Stimulated activated memory B cell treated with anti-CD40 and anti-IgM and Interleukin-4, amounts not matched to agents 10 μg/mL and 1 μg/mL and 100 μg/mL, for 72 hours (primary cell): ENCODE measurements around the gene CCNA2.
A peak's percentile ranks its signal among the peaks of the same experiment; 100 is the strongest.

Experiments used
- ATAC-seq: fragments of 150-1000 bp; cut with Tn5 transposase; 2 replicates; pipeline ENCODE4 v1.10.0; 2021
- H3K27ac Mint-ChIP-seq: one replicate; pipeline ENCODE4 v1.8.0; 2022; ENCODE audit warnings: mild to moderate bottlenecking, mixed read lengths
- H3K27me3 Mint-ChIP-seq: one replicate; pipeline ENCODE4 v1.8.0; 2022; ENCODE audit warnings: mixed read lengths
- H3K36me3 Mint-ChIP-seq: one replicate; pipeline ENCODE4 v1.8.0; 2022; ENCODE audit warnings: mixed read lengths
- H3K4me1 Mint-ChIP-seq: one replicate; pipeline ENCODE4 v1.8.0; 2022; ENCODE audit warnings: mixed read lengths
- H3K4me3 Mint-ChIP-seq: one replicate; pipeline ENCODE4 v1.8.0; 2022; ENCODE audit warnings: mild to moderate bottlenecking, moderate library complexity, mixed read lengths
- H3K9me3 Mint-ChIP-seq: one replicate; pipeline ENCODE4 v1.8.0; 2022; ENCODE audit warnings: mixed read lengths

The CCNA2 gene

GRCh38 chr4:121792966-121793365 is 30.7 kb downstream of the CCNA2 start:
- Mint-ChIP-seq H3K36me3 (no peaks in the 10 kb centered on the region), H3K27me3 (peaks cover 25% of the 10 kb centered on the region)

GRCh38 chr4:121791481-121791880 is 32.2 kb downstream of the CCNA2 start:
- ATAC-seq = no peak
- Mint-ChIP-seq H3K4me1 (peaks cover 8% of the 10 kb centered on the region), H3K9me3 (no peaks in the 10 kb centered on the region), H3K27me3 (peaks cover 34% of the 10 kb centered on the region), H3K27ac (no peak overlapping the region), H3K36me3 (no peaks in the 10 kb centered on the region), H3K4me3 (no peak overlapping the region)

More at GRCh38 chr4:121792966-121793365, 30.7 kb downstream of the CCNA2 start:
- no peak overlapping the region for H3K27ac Mint-ChIP-seq
- peaks cover 8% of the 10 kb centered on the region for H3K4me1 Mint-ChIP-seq
- ATAC-seq = no peak
- H3K9me3 Mint-ChIP-seq = no peaks in the 10 kb centered on the region
- no peak overlapping the region for H3K4me3 Mint-ChIP-seq

GRCh38 chr4:121790976-121791375 is 32.7 kb downstream of the CCNA2 start:
- ATAC-seq = no peak
- no peaks in the 10 kb centered on the region for H3K9me3 Mint-ChIP-seq
- H3K4me3 Mint-ChIP-seq = no peak overlapping the region
- H3K4me1 Mint-ChIP-seq = peaks cover 8% of the 10 kb centered on the region
- H3K36me3 Mint-ChIP-seq = no peaks in the 10 kb centered on the region
- H3K27me3 Mint-ChIP-seq = peaks cover 34% of the 10 kb centered on the region
- no peak overlapping the region for H3K27ac Mint-ChIP-seq

- no peak for ATAC-seq
- Mint-ChIP-seq H3K9me3 (no peaks in the 10 kb centered on the region), H3K27me3 (peaks cover 34% of the 10 kb centered on the region), H3K4me3 (no peak overlapping the region), H3K4me1 (peaks cover 2% of the 10 kb centered on the region), H3K36me3 (no peaks in the 10 kb centered on the region), H3K27ac (no peak overlapping the region)
Measured at GRCh38 chr4:121789960-121790829, 33.5 kb downstream of the CCNA2 start.

GRCh38 chr4:121789455-121789854 is 34.2 kb downstream of the CCNA2 start:
- no peaks in the 10 kb centered on the region for H3K9me3 Mint-ChIP-seq
- H3K27me3 Mint-ChIP-seq = peaks cover 34% of the 10 kb centered on the region
- H3K36me3 Mint-ChIP-seq = no peaks in the 10 kb centered on the region
- H3K4me3 Mint-ChIP-seq = no peak overlapping the region
- H3K4me1 Mint-ChIP-seq = no peaks in the 10 kb centered on the region
- no peak for ATAC-seq
- H3K27ac Mint-ChIP-seq = no peak overlapping the region

GRCh38 chr4:121788896-121789295 is 34.8 kb downstream of the CCNA2 start:
- no peak overlapping the region for H3K4me3 Mint-ChIP-seq
- no peaks in the 10 kb centered on the region for H3K36me3 Mint-ChIP-seq
- H3K9me3 Mint-ChIP-seq = no peaks in the 10 kb centered on the region
- H3K27ac Mint-ChIP-seq = no peak overlapping the region
- peaks cover 34% of the 10 kb centered on the region for H3K27me3 Mint-ChIP-seq
- ATAC-seq = no peak
- no peaks in the 10 kb centered on the region for H3K4me1 Mint-ChIP-seq

- no peak for ATAC-seq
- H3K9me3 Mint-ChIP-seq = no peaks in the 10 kb centered on the region
- no peaks in the 10 kb centered on the region for H3K36me3 Mint-ChIP-seq
- H3K4me1 Mint-ChIP-seq = no peaks in the 10 kb centered on the region
- H3K4me3 Mint-ChIP-seq = no peak overlapping the region
- H3K27ac Mint-ChIP-seq = no peak overlapping the region
- peaks cover 49% of the 10 kb centered on the region for H3K27me3 Mint-ChIP-seq
Measured at GRCh38 chr4:121786221-121786620, 37.5 kb downstream of the CCNA2 start.

- Mint-ChIP-seq H3K27ac (no peak overlapping the region), H3K27me3 (peaks cover 49% of the 10 kb centered on the region), H3K4me3 (no peak overlapping the region), H3K36me3 (no peaks in the 10 kb centered on the region), H3K9me3 (no peaks in the 10 kb centered on the region), H3K4me1 (no peaks in the 10 kb centered on the region)
- ATAC-seq = no peak
Measured at GRCh38 chr4:121785479-121785878, 38.2 kb downstream of the CCNA2 start.

GRCh38 chr4:121784975-121785374 is 38.7 kb downstream of the CCNA2 start:
- ATAC-seq = no peak
- no peak overlapping the region for H3K27ac Mint-ChIP-seq
- peaks cover 50% of the 10 kb centered on the region for H3K27me3 Mint-ChIP-seq

GRCh38 chr4:121784401-121784800 is 39.3 kb downstream of the CCNA2 start:
- no peaks in the 10 kb centered on the region for H3K4me1 Mint-ChIP-seq
- H3K36me3 Mint-ChIP-seq = no peaks in the 10 kb centered on the region
- H3K27ac Mint-ChIP-seq = no peak overlapping the region
- H3K4me3 Mint-ChIP-seq = no peak overlapping the region
- no peak for ATAC-seq
- peaks cover 51% of the 10 kb centered on the region for H3K27me3 Mint-ChIP-seq
- no peaks in the 10 kb centered on the region for H3K9me3 Mint-ChIP-seq

More at GRCh38 chr4:121784975-121785374, 38.7 kb downstream of the CCNA2 start:
- H3K36me3 Mint-ChIP-seq = no peaks in the 10 kb centered on the region
- H3K4me3 Mint-ChIP-seq = no peak overlapping the region
- H3K4me1 Mint-ChIP-seq = no peaks in the 10 kb centered on the region
- H3K9me3 Mint-ChIP-seq = no peaks in the 10 kb centered on the region

- no peaks in the 10 kb centered on the region for H3K36me3 Mint-ChIP-seq
- no peak overlapping the region for H3K27ac Mint-ChIP-seq
- no peaks in the 10 kb centered on the region for H3K9me3 Mint-ChIP-seq
- peaks cover 44% of the 10 kb centered on the region for H3K27me3 Mint-ChIP-seq
- no peak overlapping the region for H3K4me3 Mint-ChIP-seq
- no peaks in the 10 kb centered on the region for H3K4me1 Mint-ChIP-seq
- no peak for ATAC-seq
Measured at GRCh38 chr4:121783210-121783609, 40.5 kb downstream of the CCNA2 start.

- H3K27me3 Mint-ChIP-seq = peaks cover 33% of the 10 kb centered on the region
- H3K36me3 Mint-ChIP-seq = no peaks in the 10 kb centered on the region
Measured at GRCh38 chr4:121778991-121779628, 44.6 kb downstream of the CCNA2 start.

GRCh38 chr4:121777625-121778024 is 46.1 kb downstream of the CCNA2 start:
- H3K27me3 Mint-ChIP-seq = peaks cover 23% of the 10 kb centered on the region
- no peaks in the 10 kb centered on the region for H3K9me3 Mint-ChIP-seq
- no peaks in the 10 kb centered on the region for H3K36me3 Mint-ChIP-seq
- no peak overlapping the region for H3K4me3 Mint-ChIP-seq
- ATAC-seq = no peak
- H3K27ac Mint-ChIP-seq = no peak overlapping the region
- no peaks in the 10 kb centered on the region for H3K4me1 Mint-ChIP-seq

More at GRCh38 chr4:121778991-121779628, 44.6 kb downstream of the CCNA2 start:
- Mint-ChIP-seq H3K4me3 (no peak overlapping the region), H3K27ac (no peak overlapping the region), H3K9me3 (no peaks in the 10 kb centered on the region), H3K4me1 (no peaks in the 10 kb centered on the region)
- no peak for ATAC-seq

- no peak for ATAC-seq
Measured at GRCh38 chr4:121776610-121777401, 46.9 kb downstream of the CCNA2 start.

GRCh38 chr4:121773883-121774282 is 49.8 kb downstream of the CCNA2 start:
- ATAC-seq = peak; percentile 4
- Mint-ChIP-seq H3K4me3 (no peak overlapping the region), H3K27ac (no peak overlapping the region), H3K27me3 (peaks cover 24% of the 10 kb centered on the region), H3K4me1 (no peaks in the 10 kb centered on the region), H3K9me3 (no peaks in the 10 kb centered on the region), H3K36me3 (no peaks in the 10 kb centered on the region)

More at GRCh38 chr4:121776610-121777401, 46.9 kb downstream of the CCNA2 start:
- H3K9me3 Mint-ChIP-seq = no peaks in the 10 kb centered on the region
- peaks cover 23% of the 10 kb centered on the region for H3K27me3 Mint-ChIP-seq
- H3K36me3 Mint-ChIP-seq = no peaks in the 10 kb centered on the region
- no peak overlapping the region for H3K27ac Mint-ChIP-seq
- H3K4me1 Mint-ChIP-seq = no peaks in the 10 kb centered on the region
- H3K4me3 Mint-ChIP-seq = no peak overlapping the region
